Sciatic nerve (tissue), 2 donors: ENCODE results near the gene SFXN4. TPM values are rescaled to one million over a fixed set of nuclear protein-coding genes. Genes with fewer than 3 reads are reported as not detected.
A peak's percentile ranks its signal among the peaks of the same experiment; 100 is the strongest.

Source experiments
- ATAC-seq: fragments of 200-7000 bp; cut with Tn5 transposase; one replicate; pipeline ENCODE4 v1.9.1; 2020; ENCODE audit warnings: mild to moderate bottlenecking, moderate library complexity
- DNase-seq: peaks from one replicate; pipeline ENCODE4 v3.0.0-alpha.2; 2020; ENCODE audit warnings: low spot score
- intact Hi-C: fragments of 100-400 bp; cut with DNase I; formaldehyde crosslinking; loops from one replicate; pipeline ENCODE4 v1.14.2; 2022
- total RNA-seq: library from RNA; stranded (reverse); fragmentation: NEBNext Ultra II Directional; extraction: Animal tissue kit (Norgen Biotek cat#: 25700); gene quantifications from one replicate; pipeline ENCODE4 v1.2.1, GENCODE V29; 2021
- donor health status: DM: no; HTN: no; CAD: no.
- donor health status: DM: no; HTN: no; CAD: no.

SFXN4 gene
- total RNA-seq, result 13.5 TPM

DNA sequence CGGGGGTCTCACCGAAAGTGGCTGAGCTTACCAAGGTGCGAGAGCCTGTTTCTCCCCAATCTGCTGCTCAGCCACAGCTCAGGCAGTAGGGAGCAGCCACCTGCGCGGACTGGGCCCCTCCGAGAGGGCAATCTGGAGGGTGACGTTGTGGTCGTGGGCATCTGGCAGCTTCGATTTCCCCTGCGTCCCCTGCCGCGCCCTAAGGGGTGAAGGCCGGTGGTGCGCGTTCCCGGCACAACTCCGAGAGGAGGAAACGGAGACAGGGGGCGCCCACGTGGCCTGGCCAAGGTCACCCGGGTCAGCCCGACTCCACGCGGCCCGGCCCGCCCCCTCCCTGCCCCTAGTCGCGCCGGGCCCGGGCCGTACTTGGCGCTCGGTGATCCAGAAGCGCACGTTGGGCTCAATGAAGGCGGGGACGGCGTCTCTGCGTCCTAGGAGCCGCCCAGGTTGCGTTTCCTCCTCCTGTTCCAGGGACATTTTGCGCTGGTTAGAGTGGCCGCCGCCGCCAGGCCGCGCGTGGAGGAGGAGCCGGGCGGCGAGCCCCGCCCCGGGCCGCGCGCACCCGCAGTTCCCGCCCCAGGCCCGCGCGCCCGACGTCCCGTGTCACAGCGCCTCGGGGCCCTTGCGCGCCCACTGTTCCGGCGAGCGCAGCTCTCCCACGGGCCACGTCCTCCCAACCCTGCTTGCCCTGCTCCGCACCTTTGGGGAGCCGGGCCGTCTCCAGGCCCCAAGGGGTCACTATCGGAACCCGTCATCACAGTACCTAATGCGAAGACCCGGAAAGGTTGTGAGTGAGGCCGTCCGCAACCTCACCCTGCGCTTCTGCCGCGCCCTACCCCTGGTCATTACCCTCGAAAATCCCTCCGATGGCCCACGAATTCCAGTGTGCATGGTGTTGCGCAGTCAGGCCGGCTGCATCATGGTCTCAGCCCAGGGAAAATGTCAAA is at the start of gene SFXN4:
SFXN4 (minus strand) TSS at position 544 of the 947 bp plus-strand sequence; CDS start at position 477, 67 bp downstream.
- ATAC-seq, result peak; percentile 95
- intact Hi-C loops, result no loop called here
- peak; percentile 85 for DNase-seq

DNA sequence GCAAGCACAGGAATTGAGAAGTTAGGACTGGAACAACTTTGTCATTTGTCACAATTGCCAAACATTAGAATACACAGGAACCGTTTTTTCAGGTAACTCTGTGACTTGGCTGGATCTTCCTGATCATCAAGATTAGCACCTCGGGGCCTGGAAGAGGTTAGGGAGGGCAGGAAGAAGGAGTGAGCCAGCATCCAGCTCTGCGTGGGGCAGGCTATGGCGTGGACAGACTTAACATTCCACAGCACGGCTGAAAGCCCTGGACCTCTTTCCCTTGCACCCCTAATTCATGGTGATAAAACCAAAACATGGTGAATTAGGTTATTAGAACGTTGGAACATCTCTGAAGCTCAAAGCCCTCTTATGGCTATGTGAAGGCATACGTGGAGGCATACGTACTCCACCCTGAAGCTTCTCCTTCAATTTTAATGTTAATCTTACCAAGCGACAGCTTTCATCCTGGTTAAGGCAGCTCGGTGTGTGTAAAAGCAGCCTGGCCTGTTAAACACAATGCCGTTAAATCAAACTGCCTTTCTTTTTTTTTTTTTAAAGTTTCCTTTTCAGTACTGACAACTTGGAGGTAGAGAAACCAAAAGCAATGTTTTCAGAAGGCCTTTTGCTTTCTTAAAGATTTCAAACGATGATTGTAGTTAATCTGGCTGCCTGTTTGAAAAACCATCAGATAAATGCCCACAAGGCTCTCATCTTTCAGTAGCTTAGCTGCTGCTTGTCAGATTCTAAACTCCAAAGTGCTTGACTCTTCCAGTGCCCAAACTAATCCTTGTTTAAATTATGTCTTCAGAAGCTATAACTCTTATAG is 46.3 kb upstream of the SFXN4 start:
- intact Hi-C loops, result no loop called here
- DNase-seq (no peak), ATAC-seq (no peak)

GRCh38 chr10:119211176-119211575 is 45.7 kb upstream of the SFXN4 start:
- intact Hi-C loops, result no loop called here
- DNase-seq (no peak), ATAC-seq (no peak)

- DNase-seq, result no peak
- no peak for ATAC-seq
- intact Hi-C loops, result no loop called here
Observed at GRCh38 chr10:119210633-119211032, 45.1 kb upstream of the SFXN4 start.

DNA sequence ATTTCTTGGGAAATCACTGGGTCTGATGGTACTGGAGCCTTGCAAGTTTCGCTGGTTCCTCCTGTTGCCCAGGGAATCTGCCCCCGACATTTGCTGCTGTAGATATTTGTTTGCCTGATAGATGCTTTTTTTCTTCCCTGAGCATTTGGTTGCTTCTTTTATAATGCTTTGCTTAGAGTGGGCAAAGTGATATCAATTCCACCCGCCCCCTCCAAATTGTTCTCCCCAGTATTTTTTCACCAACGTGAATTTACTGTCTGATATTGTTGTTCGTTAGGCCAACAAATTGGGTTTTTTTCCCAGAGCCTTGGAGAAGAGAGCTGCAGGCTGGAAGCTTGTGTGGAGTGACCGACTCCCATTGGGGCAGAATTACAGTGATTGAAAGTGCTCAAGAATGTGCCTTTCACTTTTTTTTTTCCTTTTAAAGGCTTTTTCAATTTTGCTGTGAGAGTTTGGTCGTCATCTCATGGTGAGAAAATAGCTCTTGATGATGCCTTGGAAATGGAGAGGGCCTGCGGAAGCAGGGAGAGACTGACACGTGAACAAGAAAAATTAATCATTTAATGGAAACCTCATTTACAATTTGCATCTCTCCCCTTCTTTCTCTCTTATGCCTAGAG is 44.3 kb upstream of the SFXN4 start:
- ATAC-seq (no peak), DNase-seq (no peak)
- intact Hi-C loops, result loop anchor here (5.0 to 10.0 kb wide), 2 partner anchors 205 to 232 kb away; no protein-coding TSS in a partner anchor

DNA sequence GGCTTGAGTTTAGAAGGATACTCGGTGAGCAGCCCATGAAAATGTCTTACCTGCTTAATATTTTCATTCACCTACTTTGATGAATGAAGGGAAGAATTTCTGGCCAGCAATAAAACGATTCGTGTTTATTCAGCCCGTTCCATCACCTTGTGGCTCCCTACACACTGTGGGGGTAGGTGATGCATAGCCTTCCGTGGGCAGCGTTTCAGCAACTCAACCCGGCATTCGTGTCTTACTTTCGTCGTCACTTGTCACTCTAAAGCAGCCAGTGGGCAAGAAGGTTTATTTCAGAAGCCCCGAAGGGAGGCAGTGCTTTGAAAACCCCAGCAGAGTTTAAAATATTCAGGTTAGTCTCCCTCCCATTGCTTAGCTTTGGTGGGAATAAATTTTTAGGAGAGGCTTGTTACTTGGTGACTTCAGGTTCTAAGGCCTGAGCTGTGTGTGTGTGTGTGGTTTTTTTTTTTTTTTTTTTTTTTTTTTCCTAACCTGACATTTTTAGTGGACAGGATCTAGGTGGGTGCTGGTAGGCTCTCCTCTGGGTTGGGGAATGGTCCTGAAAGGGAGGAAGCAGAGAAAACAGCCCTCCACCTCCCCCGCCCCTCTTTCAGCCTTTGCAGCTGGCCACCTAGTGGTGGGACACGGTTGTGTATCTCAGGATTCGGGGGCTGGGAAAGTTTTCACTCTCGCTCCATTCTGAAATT is 43.7 kb upstream of the SFXN4 start:
- DNase-seq (peak; percentile 87), ATAC-seq (peak; percentile 60)
- intact Hi-C loops, result loop anchor here (5.0 to 10.0 kb wide), 2 partner anchors 206 to 233 kb away; no protein-coding TSS in a partner anchor

DNA sequence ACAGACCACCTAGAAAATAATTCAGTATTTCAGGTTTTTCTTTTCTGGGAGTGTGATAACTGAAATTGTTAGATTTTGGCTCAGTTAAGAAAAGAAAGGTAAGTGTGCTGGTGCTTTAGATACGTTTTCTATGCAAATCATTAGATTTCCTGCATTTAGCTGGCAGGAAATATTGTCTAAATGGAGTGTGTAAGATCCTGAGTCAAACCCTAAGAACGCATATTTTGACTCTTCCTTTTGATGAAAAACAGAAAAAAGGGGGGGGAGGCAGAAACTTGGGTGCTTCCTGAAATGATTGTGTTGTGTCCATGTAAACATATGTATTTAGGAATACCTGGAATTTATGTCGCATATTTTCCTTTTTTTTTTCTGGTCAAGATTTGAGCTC is 43.0 kb upstream of the SFXN4 start:
- no peak for ATAC-seq
- DNase-seq, result no peak
- intact Hi-C loops, result loop anchor here (5.0 to 10.0 kb wide), 2 partner anchors 206 to 234 kb away; no protein-coding TSS in a partner anchor

DNA sequence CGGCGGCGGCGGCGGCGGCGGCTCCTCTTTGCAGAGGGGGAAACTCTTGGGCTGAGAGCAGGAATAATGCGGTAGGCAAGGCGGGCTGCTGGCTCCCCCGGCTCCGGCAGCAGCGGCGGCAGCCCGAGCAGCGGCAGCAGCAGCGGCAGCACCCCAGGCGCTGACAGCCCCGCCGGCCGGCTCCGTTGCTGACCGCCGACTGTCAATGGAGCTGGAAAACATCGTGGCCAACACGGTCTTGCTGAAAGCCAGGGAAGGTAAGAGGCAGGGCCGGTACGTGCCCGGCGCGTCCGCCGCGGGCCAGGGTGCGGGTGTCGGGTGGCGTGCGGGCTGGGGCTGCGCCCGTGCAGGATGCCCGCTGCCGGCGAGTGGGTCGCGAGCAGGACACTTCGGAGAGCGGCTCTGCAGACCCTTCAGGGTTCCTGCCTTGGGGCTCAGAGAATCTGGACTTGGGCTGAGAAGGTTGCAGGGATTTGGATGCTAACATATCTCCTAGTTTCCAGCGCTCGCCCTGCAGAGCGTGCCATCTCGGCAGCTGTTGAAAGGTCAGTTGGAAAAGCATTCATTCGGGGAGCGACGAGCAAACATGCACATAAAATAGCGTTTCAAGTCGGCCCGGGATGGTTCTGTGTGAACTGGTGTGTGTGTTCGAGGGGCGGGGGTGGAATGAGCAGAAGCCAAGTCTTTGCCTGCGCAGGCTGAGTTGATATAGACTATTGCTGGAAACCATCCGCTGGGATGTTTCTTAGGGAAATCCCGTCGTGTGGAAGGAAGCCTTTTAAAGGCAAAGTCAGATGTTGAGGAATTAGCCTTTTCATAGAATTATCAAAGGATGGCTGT is 42.4 kb upstream of the SFXN4 start:
- peak; percentile 75 for DNase-seq
- peak; percentile 29 for ATAC-seq
- intact Hi-C loops, result loop anchor here (5.0 to 10.0 kb wide), 2 partner anchors 207 to 234 kb away; no protein-coding TSS in a partner anchor

- intact Hi-C loops, result loop anchor here (5.0 to 10.0 kb wide), 2 partner anchors 207 to 235 kb away; no protein-coding TSS in a partner anchor
- DNase-seq, result peak; percentile 95
- ATAC-seq, result peak; percentile 90
Observed at GRCh38 chr10:119207366-119207666, 41.8 kb upstream of the SFXN4 start, which contains the start of gene GRK5. Gene GRK5, plus strand, starts transcription at chr10:119207571. Its CDS starts 347 bp downstream, at chr10:119207918.

DNA sequence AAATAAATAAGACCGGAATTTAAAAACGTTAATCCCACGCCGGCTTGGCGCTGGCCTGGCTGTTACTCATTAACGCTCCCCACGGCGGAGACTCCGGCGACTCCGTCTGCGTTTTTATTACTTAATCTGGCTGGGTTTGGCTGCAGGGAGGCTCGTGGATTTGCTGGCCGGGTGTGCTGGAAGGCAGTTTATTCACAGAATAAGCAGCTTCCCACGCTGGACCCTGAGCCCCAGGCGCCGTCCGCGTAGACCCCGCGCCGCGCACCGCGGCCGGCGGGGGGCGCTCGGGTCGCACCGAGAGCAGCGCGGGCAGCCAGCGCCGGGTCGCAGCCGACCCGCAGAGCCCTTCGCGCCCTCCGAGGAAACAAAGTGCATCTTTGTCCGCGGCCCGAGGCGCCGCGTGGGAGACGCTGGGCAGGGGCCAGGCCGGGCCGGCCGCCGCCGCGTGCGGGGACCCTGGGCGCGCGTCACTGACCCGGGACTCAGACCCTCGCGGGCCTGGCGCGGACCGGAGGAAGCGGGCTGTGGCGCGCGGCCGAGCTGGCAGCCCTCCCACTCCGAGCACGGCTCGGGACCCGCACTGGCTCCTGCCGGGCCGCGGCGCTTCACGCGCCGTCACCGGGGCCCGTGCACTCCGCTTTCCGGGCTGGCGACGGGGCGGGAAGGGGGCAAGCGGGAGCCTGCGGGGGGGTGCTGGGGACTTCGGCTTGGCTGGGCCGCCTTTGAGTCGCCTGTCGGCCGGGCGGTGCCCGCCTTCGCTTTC is 41.3 kb upstream of the SFXN4 start:
- peak; percentile 40 for ATAC-seq
- intact Hi-C loops, result loop anchor here (5.0 to 10.0 kb wide), 2 partner anchors 208 to 236 kb away; no protein-coding TSS in a partner anchor

GRCh38 chr10:119205894-119206602 is 40.5 kb upstream of the SFXN4 start:
- intact Hi-C loops, result loop anchor here (5.0 to 10.0 kb wide), 2 partner anchors 209 to 236 kb away; no protein-coding TSS in a partner anchor
- ATAC-seq (peak; percentile 51), DNase-seq (peak; percentile 86)

More for the DNA sequence above, 41.3 kb upstream of the SFXN4 start:
- DNase-seq, result peak; percentile 86

DNA sequence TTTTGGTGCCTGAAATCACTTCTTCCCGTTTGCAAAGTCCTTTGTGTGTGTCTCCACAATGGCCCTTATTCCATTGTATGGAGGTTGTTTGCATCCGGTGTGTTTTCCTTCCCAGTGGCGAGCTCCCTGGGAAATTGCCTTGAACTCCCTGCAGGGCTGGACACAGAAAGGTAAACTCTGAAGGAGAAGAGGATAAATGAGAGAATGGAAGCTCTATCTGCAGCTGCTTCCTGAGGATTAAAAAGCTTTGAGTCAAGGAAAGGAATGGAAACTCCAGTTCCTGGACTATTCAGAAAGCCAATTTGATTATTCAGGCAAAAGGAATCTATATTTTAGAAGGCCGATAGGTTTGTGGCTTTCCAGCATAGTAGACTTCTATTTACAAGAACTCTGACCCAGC is 37.5 kb upstream of the SFXN4 start:
- ATAC-seq, result no peak
- intact Hi-C loops, result loop anchor here (10.0 kb wide), 1 partner anchor 212 kb away; no protein-coding TSS in a partner anchor
- no peak for DNase-seq

- intact Hi-C loops, result loop anchor here (10.0 kb wide), 1 partner anchor 214 kb away; no protein-coding TSS in a partner anchor
- ATAC-seq (no peak), DNase-seq (no peak)
Observed at GRCh38 chr10:119201233-119201632, 35.7 kb upstream of the SFXN4 start.

DNA sequence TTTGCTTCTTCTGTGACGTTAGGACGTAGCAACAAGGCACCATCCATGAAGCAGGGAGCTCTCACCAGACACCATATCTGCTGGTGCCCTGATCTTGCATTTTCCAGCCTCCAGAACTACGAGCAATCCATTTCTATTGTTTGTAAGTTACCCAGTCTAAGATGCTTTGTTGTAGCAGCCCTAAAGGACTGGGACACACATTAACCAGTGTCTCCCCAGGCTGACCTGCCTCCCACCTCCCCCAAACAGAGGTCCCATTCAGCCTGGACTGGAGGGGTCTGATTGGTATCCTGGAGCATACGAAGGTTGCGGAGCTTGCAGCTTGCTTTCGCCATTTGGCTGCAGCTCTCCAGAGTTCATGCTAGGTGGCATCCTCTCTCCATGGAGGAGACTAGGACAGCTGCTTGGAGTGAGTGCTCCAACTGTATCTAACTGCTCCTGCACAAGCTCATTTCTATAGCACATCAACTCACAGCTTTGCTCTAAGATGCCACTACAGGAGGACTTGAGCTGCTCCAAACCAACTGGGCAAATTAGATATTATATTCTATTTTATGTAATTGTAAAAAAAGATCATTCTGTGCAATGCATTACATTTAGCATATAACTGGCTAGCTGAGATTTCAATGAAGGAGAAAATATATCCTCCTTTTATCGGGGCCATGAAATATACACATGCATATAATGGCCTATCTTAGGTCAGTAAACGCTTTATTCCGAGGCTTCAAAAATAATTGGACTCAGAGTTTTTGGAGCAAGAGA is 33.9 kb upstream of the SFXN4 start:
- ATAC-seq (peak; percentile 96), DNase-seq (peak; percentile 70)
- intact Hi-C loops, result no loop called here

DNA sequence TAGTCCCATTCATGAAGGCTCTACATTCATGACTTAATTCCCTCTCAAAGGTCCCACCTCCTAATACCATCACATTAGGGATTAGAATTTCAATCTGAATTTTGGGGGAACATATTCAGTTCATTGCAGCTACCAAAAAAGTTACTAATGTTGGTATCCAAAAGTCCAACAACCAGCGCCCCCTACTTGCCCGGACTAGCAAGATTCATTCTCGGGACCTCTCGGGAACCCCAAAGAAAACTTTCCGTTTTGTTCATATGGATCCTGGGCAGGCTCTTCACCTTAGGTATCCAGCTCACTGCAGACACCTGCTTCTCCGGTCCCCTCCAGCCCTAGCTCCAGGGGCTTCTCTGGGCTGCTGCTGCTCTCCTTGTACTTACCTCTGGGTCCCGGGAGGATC is 32.9 kb upstream of the SFXN4 start:
- DNase-seq (no peak), ATAC-seq (no peak)
- intact Hi-C loops, result no loop called here
